IMR-90 (cell line): ENCODE results near the gene ANKS4B.

Source experiments
- BHLHE40 ChIP-seq: fragments of 150-350 bp; IDR thresholded peaks from 2 replicates; pipeline ENCODE4 v1.6.1; 2016; ENCODE audit warnings: mild to moderate bottlenecking, low read depth, low read length
- CEBPB ChIP-seq: IDR thresholded peaks from 2 replicates; pipeline ENCODE4 v1.6.1; 2012; ENCODE audit warnings: low read depth, low read length, improper control_type of control experiment
- CHD1 ChIP-seq: IDR thresholded peaks from 2 replicates; pipeline ENCODE4 v1.6.1; 2012; ENCODE audit warnings: low read depth, low read length, improper control_type of control experiment
- CTCF ChIP-seq: conservative IDR thresholded peaks from 2 replicates; pipeline ENCODE4 v1.5.1; 2012; ENCODE audit warnings: mild to moderate bottlenecking, low read depth, low read length, improper control_type of control experiment
- ELK1 ChIP-seq: fragments of 150-350 bp; IDR thresholded peaks from 2 replicates; pipeline ENCODE4 v1.6.1; 2016; ENCODE audit warnings: low read depth, mild to moderate bottlenecking, low read length, moderate library complexity, borderline replicate concordance
- FOS ChIP-seq: fragments of 150-350 bp; IDR thresholded peaks from 2 replicates; pipeline ENCODE4 v1.6.1; 2016; ENCODE audit warnings: low read depth, low read length
- MAFK ChIP-seq: IDR thresholded peaks from 2 replicates; pipeline ENCODE4 v1.6.1; 2012; ENCODE audit warnings: low read depth, low read length, improper control_type of control experiment
- MAZ ChIP-seq: IDR thresholded peaks from 2 replicates; pipeline ENCODE4 v1.6.1; 2012; ENCODE audit warnings: low read depth, mild to moderate bottlenecking, low read length, improper control_type of control experiment, moderate library complexity, borderline replicate concordance
- MXI1 ChIP-seq: IDR thresholded peaks from 2 replicates; pipeline ENCODE4 v1.6.1; 2012; ENCODE audit warnings: low read depth, mild to moderate bottlenecking, low read length, moderate library complexity, borderline replicate concordance
- NFE2L2 ChIP-seq: fragments of 150-350 bp; IDR thresholded peaks from 2 replicates; pipeline ENCODE4 v1.6.1; 2016; ENCODE audit warnings: low read depth, mild to moderate bottlenecking, low read length
- POLR2A ChIP-seq: IDR thresholded peaks from 2 replicates; pipeline ENCODE4 v1.6.1; 2012; ENCODE audit warnings: mild to moderate bottlenecking, low read depth, low read length
- RAD21 ChIP-seq: IDR thresholded peaks from 2 replicates; pipeline ENCODE4 v1.6.1; 2012; ENCODE audit warnings: low read length, improper control_type of control experiment
- SMC3 ChIP-seq: fragments of 150-350 bp; IDR thresholded peaks from 2 replicates; pipeline ENCODE4 v1.6.1; 2016; ENCODE audit warnings: low read depth, mild to moderate bottlenecking, antibody characterized with exemption, low read length, moderate library complexity
- USF2 ChIP-seq: fragments of 150-350 bp; IDR thresholded peaks from 2 replicates; pipeline ENCODE4 v1.6.1; 2017; ENCODE audit warnings: mild to moderate bottlenecking, antibody characterized with exemption, low read length, low read depth

- TF ChIP-seq CTCF (no peak), POLR2A (no peak), MXI1 (no peak), SMC3 (no peak), ELK1 (no peak), RAD21 (no peak), MAFK (no peak), USF2 (no peak), FOS (no peak), BHLHE40 (no peak), CEBPB (no peak), CHD1 (no peak), MAZ (no peak), NFE2L2 (no peak)
Measured at GRCh38 chr16:21242756-21243155, 9.3 kb downstream of the ANKS4B start.
